ENCODE data around the gene FTCDNL1. TPM values are rescaled to one million over a fixed set of nuclear protein-coding genes. Genes with fewer than 3 reads are reported as not detected.

The FTCDNL1 gene
- total RNA-seq, 2 donors from 2014 or later, result 2.6 TPM

DNA sequence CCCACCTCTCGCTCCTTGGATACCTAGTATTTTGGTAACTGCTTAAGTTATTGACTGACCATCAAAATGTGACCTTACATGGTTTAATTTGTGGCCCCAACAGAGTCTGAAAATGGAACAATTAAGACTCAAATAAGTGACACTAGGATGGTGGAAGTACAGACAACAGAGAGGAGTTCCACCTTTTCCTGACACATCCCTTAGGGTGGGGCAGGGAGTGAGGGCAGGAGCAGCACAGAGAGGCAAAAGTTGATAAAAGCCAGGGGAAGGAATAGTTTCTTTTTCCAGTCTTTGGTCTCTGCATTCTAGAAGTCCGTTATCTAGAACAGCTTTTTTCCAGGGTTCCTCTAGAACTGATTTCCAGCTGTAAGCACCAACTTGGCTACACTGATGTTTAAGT lies 32.2 kb downstream of the FTCDNL1 start:
- intact Hi-C loops (cut with DNase I), result no loop called here
- Histone ChIP-seq H3K9me3 (no peaks in the 10 kb centered on the region), H3K4me1 (no peaks in the 10 kb centered on the region), H3K27ac (no peak overlapping the region), H3K4me3 (no peak overlapping the region), H3K36me3 (replicated peaks in 1 of 2; ENCODE audit: insufficient read depth in 1 of 2, low read depth in 2 of 2) (no peaks in the 10 kb centered on the region), H3K27me3 (no peaks in the 10 kb centered on the region)
- ATAC-seq (no peak), DNase-seq (no peak)
- TF ChIP-seq POLR2A (IDR thresholded peaks at IDR 0.05), result no peak
- TF ChIP-seq, protein P1, sequence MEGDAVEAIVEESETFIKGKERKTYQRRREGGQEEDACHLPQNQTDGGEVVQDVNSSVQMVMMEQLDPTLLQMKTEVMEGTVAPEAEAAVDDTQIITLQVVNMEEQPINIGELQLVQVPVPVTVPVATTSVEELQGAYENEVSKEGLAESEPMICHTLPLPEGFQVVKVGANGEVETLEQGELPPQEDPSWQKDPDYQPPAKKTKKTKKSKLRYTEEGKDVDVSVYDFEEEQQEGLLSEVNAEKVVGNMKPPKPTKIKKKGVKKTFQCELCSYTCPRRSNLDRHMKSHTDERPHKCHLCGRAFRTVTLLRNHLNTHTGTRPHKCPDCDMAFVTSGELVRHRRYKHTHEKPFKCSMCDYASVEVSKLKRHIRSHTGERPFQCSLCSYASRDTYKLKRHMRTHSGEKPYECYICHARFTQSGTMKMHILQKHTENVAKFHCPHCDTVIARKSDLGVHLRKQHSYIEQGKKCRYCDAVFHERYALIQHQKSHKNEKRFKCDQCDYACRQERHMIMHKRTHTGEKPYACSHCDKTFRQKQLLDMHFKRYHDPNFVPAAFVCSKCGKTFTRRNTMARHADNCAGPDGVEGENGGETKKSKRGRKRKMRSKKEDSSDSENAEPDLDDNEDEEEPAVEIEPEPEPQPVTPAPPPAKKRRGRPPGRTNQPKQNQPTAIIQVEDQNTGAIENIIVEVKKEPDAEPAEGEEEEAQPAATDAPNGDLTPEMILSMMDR (IDR thresholded peaks at IDR 0.05), result no peak
- 88 to 90% methylated on average over 2 of the region's 2 CpGs for WGBS, 2 donors

DNA sequence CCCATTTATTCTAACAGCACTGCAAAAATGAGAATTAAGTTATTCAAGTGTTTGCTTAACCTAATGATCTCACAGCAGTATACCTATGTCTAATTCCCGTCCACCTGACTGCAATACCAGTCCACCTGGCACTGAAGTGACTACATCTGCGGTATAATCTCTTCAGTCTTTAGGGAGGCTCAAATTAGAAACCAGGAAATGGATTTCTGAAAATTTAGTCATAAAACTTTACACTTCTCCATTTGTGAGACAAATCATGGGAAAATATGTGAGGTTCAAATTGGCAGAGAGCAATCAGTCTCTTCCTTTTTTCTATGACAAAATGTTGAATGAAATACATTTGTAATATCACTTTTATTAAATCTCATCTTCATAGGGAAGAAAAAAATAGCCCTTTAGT lies 33.0 kb downstream of the FTCDNL1 start:
- H3K27me3 ChIP-seq, result no peaks in the 10 kb centered on the region
- no peaks in the 10 kb centered on the region for H3K9me3 ChIP-seq
- H3K4me3 ChIP-seq, result no peak overlapping the region
- no peaks in the 10 kb centered on the region for H3K4me1 ChIP-seq
- ATAC-seq (no peak), DNase-seq (no peak)
- TF ChIP-seq, protein P1 (IDR thresholded peaks at IDR 0.05), result no peak
- TF ChIP-seq POLR2A (IDR thresholded peaks at IDR 0.05), result no peak
- no peak overlapping the region for H3K27ac ChIP-seq
- WGBS, 2 donors, result 31 to 46% methylated on average over 2 of the region's 2 CpGs
- intact Hi-C loops (cut with DNase I), result no loop called here
- H3K36me3 ChIP-seq (replicated peaks in 1 of 2; ENCODE audit: insufficient read depth in 1 of 2, low read depth in 2 of 2), result no peaks in the 10 kb centered on the region

DNA sequence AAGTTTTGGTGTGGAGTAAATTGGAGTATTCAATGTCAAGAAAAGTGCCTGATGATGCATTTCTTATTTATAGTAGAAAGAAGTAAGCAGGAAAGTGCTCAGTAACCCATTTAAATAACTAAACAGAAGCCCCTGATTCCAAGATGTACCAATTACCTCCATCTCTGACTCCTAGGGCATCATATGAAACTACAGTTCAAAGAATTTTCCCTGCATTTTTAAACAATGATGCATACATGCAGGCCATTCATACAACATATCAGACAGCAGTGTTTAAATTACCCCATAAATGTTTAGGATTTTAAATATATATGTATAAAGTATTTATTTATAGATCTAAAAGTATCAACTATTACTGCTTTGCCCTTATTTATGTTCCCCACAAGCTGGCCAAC lies 36.2 kb downstream of the FTCDNL1 start:
- Histone ChIP-seq H3K4me3 (no peak overlapping the region), H3K27ac (no peak overlapping the region), H3K4me1 (no peaks in the 10 kb centered on the region), H3K36me3 (replicated peaks in 1 of 2; ENCODE audit: insufficient read depth in 1 of 2, low read depth in 2 of 2) (no peaks in the 10 kb centered on the region), H3K9me3 (no peaks in the 10 kb centered on the region), H3K27me3 (no peaks in the 10 kb centered on the region)
- intact Hi-C loops (cut with DNase I), result no loop called here
- TF ChIP-seq POLR2A (IDR thresholded peaks at IDR 0.05), result no peak
- DNase-seq, result no peak
- ATAC-seq, result no peak

DNA sequence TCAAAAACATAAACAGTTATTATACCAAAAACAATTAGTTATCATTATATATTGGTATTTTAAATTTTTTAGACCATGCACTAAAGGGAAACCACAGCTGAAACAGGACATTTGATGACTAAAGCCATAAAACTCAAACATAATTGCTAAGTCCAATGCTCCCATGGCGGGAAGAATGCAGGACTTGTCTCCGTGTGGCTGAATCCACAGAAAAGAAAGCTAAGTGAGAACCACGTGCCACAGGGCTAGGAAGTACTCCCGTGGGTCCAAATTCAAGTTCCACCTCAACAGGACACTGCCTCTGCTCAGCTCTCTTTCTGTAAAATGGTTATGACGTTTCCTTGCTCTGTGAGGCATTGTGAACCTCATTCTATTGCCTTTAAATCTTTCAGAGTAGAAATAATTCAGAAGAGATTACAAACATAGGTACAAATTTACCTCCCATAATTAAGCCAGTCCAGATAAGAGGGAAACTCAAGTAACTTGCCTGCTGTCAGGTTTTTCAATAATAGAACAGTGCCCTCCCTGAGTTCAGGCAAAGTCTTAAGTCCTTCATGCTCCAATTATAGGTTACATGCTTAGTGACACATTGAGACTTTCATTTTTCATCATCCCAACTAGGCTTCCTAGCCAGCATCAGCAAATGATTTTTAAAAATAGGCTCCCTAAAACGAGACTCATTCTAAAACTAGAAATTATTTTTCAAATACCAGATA lies 36.7 kb downstream of the FTCDNL1 start:
- intact Hi-C loops (cut with DNase I), result no loop called here

DNA sequence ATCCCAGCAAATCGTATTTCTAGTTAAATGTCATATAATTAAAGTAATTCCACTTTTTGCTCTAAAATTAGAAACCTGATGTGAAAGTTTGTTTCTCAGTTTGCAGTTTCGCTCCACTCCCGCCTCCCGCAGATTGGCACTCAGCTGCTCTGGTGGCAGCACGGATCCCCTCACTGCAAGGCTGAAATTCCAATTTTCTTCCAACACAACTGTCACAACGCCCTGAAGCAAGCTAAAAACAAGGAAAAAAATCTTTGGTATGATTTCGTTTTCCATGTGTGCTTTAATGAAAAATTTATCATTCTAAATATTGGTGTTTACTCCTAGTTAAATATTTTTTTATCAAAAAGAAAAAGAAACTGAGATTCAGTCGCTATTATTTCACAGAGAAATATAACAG lies 38.5 kb downstream of the FTCDNL1 start:
- TF ChIP-seq POLR2A (IDR thresholded peaks at IDR 0.05), result no peak
- TF ChIP-seq, protein P1 (IDR thresholded peaks at IDR 0.05), result no peak
- ATAC-seq (no peak), DNase-seq (no peak)
- Histone ChIP-seq H3K36me3 (replicated peaks in 1 of 2; ENCODE audit: insufficient read depth in 1 of 2, low read depth in 2 of 2) (no peaks in the 10 kb centered on the region), H3K27ac (no peak overlapping the region), H3K27me3 (no peaks in the 10 kb centered on the region), H3K4me3 (no peak overlapping the region), H3K4me1 (no peaks in the 10 kb centered on the region), H3K9me3 (no peaks in the 10 kb centered on the region)
- WGBS, 2 donors, result 83 to 86% methylated on average over 8 of the region's 8 CpGs
- intact Hi-C loops (cut with DNase I), result no loop called here

More for the DNA sequence above, 36.7 kb downstream of the FTCDNL1 start:
- DNase-seq (no peak), ATAC-seq (no peak)
- no peaks in the 10 kb centered on the region for H3K36me3 ChIP-seq (replicated peaks in 1 of 2; ENCODE audit: insufficient read depth in 1 of 2, low read depth in 2 of 2)
- TF ChIP-seq, protein P1 (IDR thresholded peaks at IDR 0.05), result no peak
- no peak for TF ChIP-seq POLR2A (IDR thresholded peaks at IDR 0.05)
- no peak overlapping the region for H3K27ac ChIP-seq
- H3K4me1 ChIP-seq, result no peaks in the 10 kb centered on the region
- no peak overlapping the region for H3K4me3 ChIP-seq
- 52 to 68% methylated on average over 6 of the region's 6 CpGs for WGBS, 2 donors
- H3K27me3 ChIP-seq, result no peaks in the 10 kb centered on the region
- H3K9me3 ChIP-seq, result no peaks in the 10 kb centered on the region

Data from body of pancreas (tissue), 4 donors.